ENCODE data around the gene TRAIP.

- no peak for TF ChIP-seq CTCF (IDR thresholded peaks at IDR 0.05)
- no peak for TF ChIP-seq POLR2A (IDR thresholded peaks at IDR 0.05)
Measured at GRCh38 chr3:49883998-49884397, 27.6 kb upstream of the TRAIP start.

All from vagina (tissue), 2 donors.